Stimulated activated CD8-positive, alpha-beta memory T cell treated with anti-CD3 and anti-CD28 coated beads, Interleukin-12 subunit alpha, Interleukin-12 subunit beta, amount 100 ng/mL, for 24 hours (primary cell): ENCODE measurements around the gene HDAC4.
"Not testable (repeated sequence)": the region's sequence is repeated elsewhere in the genome, so short reads cannot be mapped to it uniquely, and the experiment has no call there.

Experiments used
- DNase-seq: peaks from one replicate; pipeline ENCODE4 v3.0.0-alpha.2; 2020; ENCODE audit errors: extremely low read depth

Gene HDAC4

DNA sequence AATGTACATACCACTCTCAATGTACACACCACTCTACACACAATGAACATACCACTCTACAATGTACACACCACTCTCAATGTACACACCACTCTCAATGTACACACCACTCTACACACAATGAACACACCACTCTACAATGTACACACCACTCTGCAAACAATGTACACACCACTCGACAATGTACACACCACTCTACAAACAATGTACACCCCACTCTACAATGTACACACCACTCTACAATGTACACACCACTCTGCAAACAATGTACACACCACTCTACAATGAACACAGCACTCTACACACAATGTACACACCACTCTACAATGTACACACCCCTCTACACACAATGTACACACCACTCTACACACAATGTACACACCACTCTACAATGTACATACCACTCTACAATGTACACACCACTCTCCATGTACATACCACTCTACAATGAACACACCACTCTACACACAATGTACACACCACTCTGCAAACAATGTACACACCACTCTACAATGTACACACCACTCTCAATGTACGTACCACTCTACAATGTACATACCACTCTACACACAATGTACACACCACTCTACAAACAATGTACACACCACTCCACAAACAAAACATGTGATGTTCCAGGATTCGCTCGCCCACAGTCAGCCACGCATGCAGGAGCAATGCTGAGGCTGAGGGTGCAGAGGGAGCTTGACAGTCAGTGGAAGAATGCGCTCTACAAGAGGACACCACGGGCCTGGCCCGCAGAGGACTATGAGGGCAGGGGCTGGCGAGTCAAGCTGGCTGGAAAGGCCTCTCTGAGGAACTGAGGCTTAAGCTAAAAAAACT is 118.2 kb downstream of the HDAC4 start:
- no peak for DNase-seq

- not testable (repeated sequence) for DNase-seq
These were observed 120.4 kb downstream of the HDAC4 start for GRCh38 chr2:239280296-239281017.

DNA sequence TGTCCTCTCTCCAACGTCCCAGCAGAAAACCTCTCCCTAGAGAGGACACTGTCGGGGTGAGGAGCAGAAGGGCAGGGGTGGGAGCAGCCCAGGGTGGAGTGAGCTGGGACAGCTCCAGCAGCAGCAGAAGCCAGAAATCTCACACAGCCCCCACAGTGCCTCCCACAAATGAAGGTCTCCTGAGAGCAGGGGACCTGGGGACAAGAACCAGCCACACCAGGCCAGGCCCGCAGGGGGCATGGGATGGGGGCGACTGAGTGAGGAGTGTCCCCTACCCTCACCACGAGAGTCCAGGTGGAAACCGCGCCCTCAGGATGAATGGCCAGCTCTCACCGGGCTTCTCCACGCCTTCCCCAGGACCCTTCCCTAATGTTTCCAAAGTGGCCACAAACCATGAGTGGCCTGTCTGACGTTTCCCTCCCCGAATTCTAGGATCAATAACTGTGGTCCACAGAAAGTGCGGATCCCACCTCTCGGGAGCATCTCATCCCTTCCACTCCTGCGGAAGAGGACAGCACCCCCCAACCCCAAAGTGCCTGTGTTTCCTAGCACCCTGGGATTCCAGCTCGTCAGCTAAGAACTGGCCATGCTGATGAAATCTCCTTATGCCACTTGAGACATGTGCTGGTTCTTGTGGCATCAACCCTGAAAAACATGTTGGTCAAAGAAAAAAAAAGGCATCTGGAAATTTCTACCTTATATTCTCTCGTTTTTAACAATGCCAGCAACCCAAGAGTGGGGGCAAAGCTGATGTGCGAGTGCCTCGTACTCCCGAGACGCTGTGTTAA is 121.1 kb downstream of the HDAC4 start:
- no peak for DNase-seq

- DNase-seq: no peak
These were observed 121.9 kb downstream of the HDAC4 start for GRCh38 chr2:239278941-239279365.

DNA sequence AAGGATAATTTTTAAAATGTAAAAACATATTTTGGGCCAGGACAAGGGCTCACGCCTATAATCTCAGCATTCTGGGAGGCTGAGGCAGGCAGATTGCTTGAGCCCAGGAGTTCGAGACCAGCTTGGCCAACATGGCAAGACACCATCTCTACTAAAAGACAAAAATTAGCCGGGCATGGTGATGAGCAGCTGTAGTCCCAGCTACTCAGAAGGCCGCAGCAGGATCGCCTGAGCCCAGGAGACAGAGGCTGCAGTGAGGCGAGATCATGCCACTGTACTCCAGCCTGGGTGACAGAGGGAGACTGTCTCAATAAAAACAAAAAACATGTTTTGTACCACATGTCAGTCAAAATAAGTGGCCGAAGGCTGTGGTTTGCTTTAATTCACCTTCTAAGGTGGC is 122.5 kb downstream of the HDAC4 start:
- no peak for DNase-seq

DNA sequence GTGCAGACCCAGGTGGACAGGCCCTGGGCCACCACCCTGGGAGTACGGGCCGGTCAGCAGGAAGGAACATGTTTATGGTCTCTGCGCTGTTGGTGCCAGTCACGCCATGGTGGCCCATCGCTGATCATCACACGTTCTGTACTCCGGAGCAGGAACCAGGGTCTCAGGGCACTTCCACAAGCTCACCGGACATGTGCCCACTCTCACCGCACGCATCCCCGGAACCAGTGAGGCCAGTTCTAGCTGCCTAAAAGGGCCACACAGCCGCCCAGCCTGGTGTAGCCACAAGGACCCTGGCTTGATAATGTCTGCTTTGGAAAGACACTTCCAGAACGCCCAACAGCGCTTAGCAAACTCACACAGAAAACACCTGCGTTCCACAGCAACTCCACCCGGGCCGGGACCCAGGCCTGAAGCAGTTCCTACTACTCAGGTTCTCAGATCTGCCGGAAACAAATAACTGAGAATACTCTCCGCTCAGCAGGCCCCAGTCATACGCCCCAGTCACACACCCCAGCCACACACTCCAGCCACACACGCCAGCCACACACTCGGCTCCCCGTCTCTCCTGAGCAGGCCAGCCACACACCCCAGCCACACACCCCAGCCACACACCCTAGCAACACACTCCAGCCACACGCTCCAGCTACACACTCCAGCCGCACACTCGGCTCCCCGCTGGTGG is 123.3 kb downstream of the HDAC4 start:
- DNase-seq: no peak

DNA sequence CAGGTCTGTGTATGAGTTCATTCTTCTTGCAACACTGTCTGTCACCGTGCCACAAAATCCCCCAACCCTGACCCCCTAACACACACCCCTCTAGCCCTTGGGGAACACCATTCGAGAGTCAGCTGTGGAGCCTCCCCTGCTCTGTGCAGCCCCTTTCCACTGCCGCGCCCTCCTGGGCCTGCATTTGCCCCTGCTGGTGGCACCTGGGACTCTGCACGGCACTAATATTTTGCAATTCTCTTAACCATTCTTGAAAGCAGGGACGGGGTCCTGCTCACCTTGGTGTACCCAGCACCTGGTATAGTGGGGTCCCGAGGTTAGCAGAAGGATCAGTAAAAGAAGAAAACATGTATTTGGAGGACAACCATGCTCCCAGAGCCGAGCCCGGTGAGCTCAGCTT is 124.0 kb downstream of the HDAC4 start:
- DNase-seq: no peak

- DNase-seq: no peak
These were observed 124.7 kb downstream of the HDAC4 start for GRCh38 chr2:239275847-239276831.

DNA sequence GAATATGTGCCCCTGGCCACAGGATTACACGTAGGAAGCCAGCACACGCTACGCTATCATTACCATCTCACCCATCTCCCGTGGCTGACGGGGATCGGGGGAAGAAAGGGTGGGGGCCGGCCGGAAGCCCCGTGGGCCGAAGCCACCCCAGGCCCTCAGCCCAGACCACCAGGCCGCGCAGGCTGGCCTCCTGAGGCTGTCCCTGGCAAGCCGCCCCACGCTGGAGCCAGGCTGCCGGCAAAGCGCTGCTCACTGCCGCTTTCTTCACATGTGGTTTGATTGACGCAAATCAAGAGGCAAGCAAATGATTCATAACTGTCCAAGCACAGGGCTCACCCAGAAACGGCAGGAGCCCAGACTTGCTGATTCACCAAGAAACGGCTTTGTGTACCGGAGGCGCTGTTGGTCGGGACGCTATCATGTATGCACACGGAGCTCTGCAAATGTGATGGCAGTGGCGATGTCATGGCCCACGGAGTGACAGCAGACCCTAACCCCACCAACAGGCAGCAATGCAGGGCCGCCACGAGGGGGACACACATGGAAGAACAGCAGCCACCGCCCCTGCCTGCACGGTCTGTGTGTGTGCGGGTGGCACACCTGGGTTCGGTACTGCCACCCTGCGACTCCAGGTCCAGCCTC is 125.7 kb downstream of the HDAC4 start:
- DNase-seq: peak; percentile 39

DNA sequence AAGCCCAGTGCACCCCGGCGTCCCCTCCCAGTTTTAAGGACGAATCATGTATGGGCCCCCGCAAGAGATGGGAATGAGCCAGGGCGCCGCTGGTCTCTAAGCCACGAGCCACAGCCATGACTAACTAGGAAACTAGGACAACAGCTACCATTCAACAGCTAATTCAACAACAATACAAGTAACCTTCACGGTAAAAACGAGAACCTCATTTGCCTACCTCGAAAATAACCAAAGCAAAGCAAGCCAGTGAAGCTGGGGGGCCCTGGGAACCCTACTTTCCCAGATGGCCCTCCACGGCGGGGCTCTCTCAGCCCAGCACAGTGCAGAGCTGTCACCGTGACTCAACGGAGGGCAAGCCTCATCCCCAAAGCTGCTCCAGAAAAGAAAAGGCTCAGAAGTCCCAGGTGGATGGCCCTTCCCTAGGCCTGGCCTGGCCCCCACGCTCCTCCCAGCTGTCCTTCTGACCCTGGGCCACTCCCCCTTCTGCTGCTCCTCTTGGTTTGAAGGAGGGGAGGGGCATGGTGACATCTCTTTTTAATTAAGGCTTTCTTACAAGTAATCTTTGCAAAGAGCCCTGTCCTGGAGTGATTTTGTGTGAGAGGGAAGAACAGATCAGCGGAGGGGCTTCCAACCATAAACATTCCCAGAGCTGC is 126.3 kb downstream of the HDAC4 start:
- DNase-seq: no peak

DNA sequence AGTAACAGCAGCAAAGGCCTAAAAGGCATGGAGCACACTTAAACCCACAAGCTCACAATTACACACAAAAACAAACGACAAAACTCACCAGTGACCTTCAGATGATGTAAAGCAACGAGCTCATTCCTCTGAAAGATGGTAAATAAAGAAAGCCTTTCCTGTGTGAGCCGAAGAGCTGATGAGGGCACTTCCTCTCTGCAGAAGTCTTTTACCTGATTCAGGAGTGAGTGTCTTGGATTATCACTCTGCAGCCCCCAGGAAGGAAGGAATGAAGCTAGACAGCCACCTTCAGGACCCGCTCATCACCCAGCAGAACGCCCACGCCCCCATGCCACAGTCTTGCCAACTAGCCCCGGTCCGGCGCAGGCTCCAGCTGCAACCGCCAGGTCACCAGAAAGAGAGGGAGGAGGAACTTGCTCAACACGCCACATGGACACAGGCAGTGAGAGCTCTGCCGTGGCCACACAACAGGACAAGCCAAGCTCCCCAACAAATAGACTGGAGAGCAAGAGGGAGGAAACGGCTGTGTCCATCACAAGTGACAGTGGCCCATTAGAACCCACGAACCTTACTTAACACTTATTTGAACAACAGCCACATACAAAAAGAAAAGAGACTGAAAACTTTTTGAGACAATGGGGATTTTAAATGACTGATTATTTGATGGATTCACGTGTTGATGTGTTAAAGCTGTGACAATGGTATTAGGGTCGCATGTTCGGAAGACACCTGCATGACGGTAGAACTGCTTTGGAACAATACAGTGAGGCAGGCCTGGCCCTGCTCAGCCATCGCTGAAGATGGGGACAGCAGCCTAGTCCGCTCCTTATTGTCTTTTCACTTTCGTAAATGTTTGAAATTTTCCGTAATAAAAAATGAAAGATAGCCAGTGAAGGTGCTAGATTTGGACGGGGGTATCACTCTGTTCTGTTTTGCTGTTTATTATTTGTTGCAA is 127.3 kb downstream of the HDAC4 start:
- DNase-seq: no peak

DNA sequence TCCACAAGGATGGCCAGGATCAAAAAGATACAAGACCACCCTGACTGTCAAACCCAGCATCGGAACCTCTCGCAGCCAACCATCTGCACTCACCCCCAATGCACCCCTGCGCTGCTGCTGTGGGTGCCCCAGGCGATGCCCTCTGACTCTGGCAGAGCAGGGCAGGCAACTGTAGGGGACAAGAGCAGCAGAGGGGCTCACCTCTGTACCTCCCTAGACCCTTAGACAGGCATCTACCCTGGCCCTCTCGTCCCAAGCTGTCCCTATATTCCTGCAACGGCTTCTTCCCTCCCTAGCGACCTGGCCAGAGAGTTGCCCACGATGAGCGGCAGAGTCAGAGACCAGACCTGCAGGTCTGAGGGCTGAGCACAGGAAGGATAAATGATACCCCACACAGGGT is 128.2 kb downstream of the HDAC4 start:
- DNase-seq: no peak

DNA sequence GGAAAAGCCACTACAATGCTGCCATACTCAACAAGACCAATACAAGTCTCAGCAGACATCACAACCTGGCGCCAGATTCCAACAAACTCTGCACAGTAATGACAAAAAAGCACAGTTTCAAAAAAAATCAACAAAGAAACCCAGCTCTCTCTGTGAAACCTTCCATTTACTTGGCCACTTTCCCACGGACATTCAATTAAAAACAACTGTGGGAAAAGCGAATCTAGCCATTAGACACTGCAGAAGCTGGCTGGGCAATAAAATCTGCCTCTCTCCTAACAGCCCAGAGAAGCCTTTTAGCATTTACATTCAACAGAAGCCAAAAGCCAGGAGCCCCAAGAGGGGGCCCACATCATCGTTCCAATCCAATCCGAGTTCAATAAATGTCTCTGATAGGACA is 128.9 kb downstream of the HDAC4 start:
- no peak for DNase-seq

- no peak for DNase-seq
These were observed 129.3 kb downstream of the HDAC4 start for GRCh38 chr2:239271471-239271870.

GRCh38 chr2:239269916-239270315 is 130.9 kb downstream of the HDAC4 start:
- DNase-seq: no peak

DNA sequence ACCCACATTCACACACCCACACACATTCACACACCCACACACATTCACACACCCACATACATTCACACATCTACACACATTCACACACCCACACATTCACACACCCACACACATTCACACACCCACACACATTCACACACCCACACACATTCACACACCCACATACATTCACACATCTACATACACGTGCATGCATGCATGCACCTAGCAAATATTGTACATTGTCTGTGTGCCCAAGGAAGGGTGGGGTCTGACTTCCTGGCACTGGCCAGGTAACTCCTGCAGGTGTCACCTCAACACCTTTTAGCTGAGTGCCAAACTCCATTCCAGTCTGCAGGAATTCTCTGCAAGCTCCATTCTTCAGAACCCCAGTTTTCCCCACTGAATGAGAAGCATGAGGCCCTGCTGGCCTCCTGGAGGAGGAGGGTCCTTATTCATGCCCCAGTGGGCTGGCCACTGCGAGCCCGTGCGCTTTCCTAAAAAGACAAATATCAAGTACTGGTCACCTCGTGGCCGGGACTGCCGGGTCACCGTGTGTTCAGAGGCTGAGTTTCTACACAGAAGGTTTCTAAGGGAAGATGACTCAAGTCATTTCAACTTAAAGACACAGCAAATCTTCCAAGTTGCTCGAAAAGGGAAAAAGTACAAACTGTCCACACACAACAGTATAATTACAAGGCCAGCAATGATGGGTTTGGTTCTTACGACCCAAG is 131.5 kb downstream of the HDAC4 start:
- DNase-seq: no peak

- DNase-seq: no peak
These were observed 132.3 kb downstream of the HDAC4 start for GRCh38 chr2:239268549-239268948.

DNA sequence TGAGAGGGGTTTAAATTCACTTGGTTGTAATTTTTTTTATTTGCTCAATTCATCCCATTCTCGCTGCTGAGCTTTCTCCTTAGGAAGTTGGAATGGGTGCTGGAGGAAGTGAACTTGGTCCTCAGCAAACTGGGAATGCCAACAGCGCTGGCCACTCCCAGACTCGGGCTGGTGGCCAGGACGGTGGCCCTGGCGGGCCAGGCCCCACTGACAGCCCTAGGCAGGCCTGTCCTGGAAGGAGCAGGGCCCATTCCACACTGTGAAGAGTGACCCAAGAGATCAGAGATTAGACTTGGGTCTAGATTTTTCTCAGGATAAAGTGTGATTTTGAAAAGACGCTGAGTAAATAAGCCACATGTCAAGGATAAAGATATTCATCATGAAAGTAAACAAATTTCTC is 132.7 kb downstream of the HDAC4 start:
- no peak for DNase-seq
